H9 (cell line): ENCODE data around the gene SIL1. TPM values are rescaled to one million over a fixed set of nuclear protein-coding genes. Genes with fewer than 3 reads are reported as not detected.

ENCODE experiments used
- DNase-seq: peaks from one replicate; pipeline ENCODE4 v3.0.0-alpha.2; 2017
- H2AFZ ChIP-seq: one replicate; pipeline ENCODE4 v1.6.1; 2013; ENCODE audit warnings: mild to moderate bottlenecking, low read length, control low read depth, moderate library complexity
- H2AK5ac ChIP-seq: 2 replicates; pipeline ENCODE4 v1.6.1; 2013; ENCODE audit warnings: low read length, control low read depth, mixed read lengths; ENCODE audit not compliant: insufficient read length
- H2BK120ac ChIP-seq: one replicate; pipeline ENCODE4 v1.6.1; 2013; ENCODE audit warnings: low read depth, mild to moderate bottlenecking, low read length, control low read depth, inconsistent platforms; ENCODE audit not compliant: poor library complexity, severe bottlenecking
- H2BK12ac ChIP-seq: 2 replicates; pipeline ENCODE4 v1.6.1; 2013; ENCODE audit warnings: low read length, control low read depth, mixed read lengths, low read depth; ENCODE audit not compliant: insufficient read length
- H2BK15ac ChIP-seq: 2 replicates; pipeline ENCODE4 v1.6.1; 2013; ENCODE audit warnings: low read depth, low read length, control low read depth
- H2BK20ac ChIP-seq: one replicate; pipeline ENCODE4 v1.6.1; 2013; ENCODE audit warnings: low read depth, mild to moderate bottlenecking, low read length, control low read depth, inconsistent platforms; ENCODE audit not compliant: poor library complexity, severe bottlenecking
- H2BK5ac ChIP-seq: 2 replicates; pipeline ENCODE4 v1.6.1; 2013; ENCODE audit warnings: low read length, control low read depth, mixed read lengths; ENCODE audit not compliant: insufficient read length
- H3K14ac ChIP-seq: 2 replicates; pipeline ENCODE4 v1.6.1; 2013; ENCODE audit warnings: low read length, control low read depth; ENCODE audit not compliant: insufficient read depth
- H3K18ac ChIP-seq: 2 replicates; pipeline ENCODE4 v1.6.1; 2013; ENCODE audit warnings: low read depth, mild to moderate bottlenecking, mixed read lengths, low read length, control low read depth; ENCODE audit not compliant: insufficient read length
- H3K23ac ChIP-seq: 2 replicates; pipeline ENCODE4 v1.6.1; 2013; ENCODE audit warnings: low read length, control low read depth, mixed read lengths, low read depth; ENCODE audit not compliant: insufficient read length
- H3K23me2 ChIP-seq: 2 replicates; pipeline ENCODE4 v1.6.1; 2013; ENCODE audit warnings: low read depth, mild to moderate bottlenecking, mixed read lengths, low read length, control low read depth; ENCODE audit not compliant: insufficient read length, poor library complexity, severe bottlenecking
- H3K27ac ChIP-seq: 2 replicates; pipeline ENCODE4 v1.5.1; 2013; ENCODE audit warnings: low read length, control low read depth, mixed read lengths, low read depth; ENCODE audit not compliant: insufficient read length
- H3K27me3 ChIP-seq: 2 replicates; pipeline ENCODE4 v1.6.1; 2013; ENCODE audit warnings: low read length, control low read depth, inconsistent platforms; ENCODE audit not compliant: insufficient read depth
- H3K4ac ChIP-seq: 2 replicates; pipeline ENCODE4 v1.6.1; 2013; ENCODE audit warnings: low read depth, mild to moderate bottlenecking, control low read depth, inconsistent platforms, low read length, moderate library complexity
- H3K4me1 ChIP-seq: 2 replicates; pipeline ENCODE4 v1.6.1; 2013; ENCODE audit warnings: low read length, control low read depth, inconsistent platforms; ENCODE audit not compliant: insufficient read depth
- H3K4me2 ChIP-seq: 2 replicates; pipeline ENCODE4 v1.6.1; 2013; ENCODE audit warnings: low read length, control low read depth, mixed read lengths; ENCODE audit not compliant: insufficient read length, insufficient read depth
- H3K56ac ChIP-seq: 2 replicates; pipeline ENCODE4 v1.6.1; 2013; ENCODE audit warnings: low read depth, mild to moderate bottlenecking, mixed read lengths, low read length, control low read depth; ENCODE audit not compliant: insufficient read length
- H3K79me1 ChIP-seq: 2 replicates; pipeline ENCODE4 v1.6.1; 2013; ENCODE audit warnings: low read depth, mild to moderate bottlenecking, moderate library complexity, low read length, control low read depth, inconsistent platforms; ENCODE audit not compliant: insufficient read depth, poor library complexity, severe bottlenecking
- H3K79me2 ChIP-seq: 2 replicates; pipeline ENCODE4 v1.6.1; 2013; ENCODE audit warnings: low read length, control low read depth, inconsistent platforms; ENCODE audit not compliant: insufficient read depth
- H3K9ac ChIP-seq: 2 replicates; pipeline ENCODE4 v1.6.1; 2013; ENCODE audit warnings: low read length, control low read depth, mixed read lengths; ENCODE audit not compliant: insufficient read length; ENCODE audit errors: extremely low read depth
- H3K9me3 ChIP-seq: one replicate; pipeline ENCODE4 v1.6.1; 2013; ENCODE audit warnings: low read depth, low read length, inconsistent platforms; ENCODE audit not compliant: control insufficient read depth
- H3T11ph ChIP-seq: one replicate; pipeline ENCODE4 v1.6.1; 2013; ENCODE audit warnings: mild to moderate bottlenecking, low read length, control low read depth, inconsistent platforms
- H4K20me1 ChIP-seq: one replicate; pipeline ENCODE4 v1.6.1; 2013; ENCODE audit not compliant: control insufficient read depth, insufficient read length, insufficient read depth
- H4K5ac ChIP-seq: 2 replicates; pipeline ENCODE4 v1.6.1; 2013; ENCODE audit warnings: low read depth, mild to moderate bottlenecking, mixed read lengths, low read length, control low read depth; ENCODE audit not compliant: insufficient read length
- H4K8ac ChIP-seq: replicated peaks from 2 replicates; pipeline ENCODE4 v1.6.1; 2013; ENCODE audit warnings: low read length, control low read depth, mixed read lengths, low read depth; ENCODE audit not compliant: insufficient read length
- H4K91ac ChIP-seq: 2 replicates; pipeline ENCODE4 v1.6.1; 2013; ENCODE audit warnings: low read depth, mild to moderate bottlenecking, moderate library complexity, mixed read lengths, low read length, control low read depth; ENCODE audit not compliant: insufficient read length
- H3K27ac Mint-ChIP-seq, 3 experiments: 2 replicates in 2 of 3; 3 replicates in 1 of 3; pipeline ENCODE4 v1.8.0; 2020 to 2021; ENCODE audit warnings: mixed read lengths in 3 of 3, mild to moderate bottlenecking in 1 of 3, moderate library complexity in 1 of 3
- H3K27me3 Mint-ChIP-seq: 2 replicates; pipeline ENCODE4 v1.8.0; 2021; ENCODE audit warnings: low read depth, mild to moderate bottlenecking, moderate library complexity, mixed read lengths
- H3K36me3 Mint-ChIP-seq, 3 experiments: 2 replicates in 2 of 3; 3 replicates in 1 of 3; pipeline ENCODE4 v1.8.0; 2020 to 2021; ENCODE audit warnings: low read depth in 3 of 3, mixed read lengths in 3 of 3; ENCODE audit not compliant: insufficient read depth in 1 of 3
- H3K4me1 Mint-ChIP-seq, 2 experiments: 2 replicates each; pipeline ENCODE4 v1.8.0; 2020; ENCODE audit warnings: mixed read lengths in 2 of 2
- H3K4me3 Mint-ChIP-seq, 2 experiments: 2 replicates in 1 of 2; 3 replicates in 1 of 2; pipeline ENCODE4 v1.8.0; 2020 to 2021; ENCODE audit warnings: mild to moderate bottlenecking in 2 of 2, mixed read lengths in 2 of 2, moderate library complexity in 1 of 2
- H3K9me3 Mint-ChIP-seq, 2 experiments: 2 replicates in 1 of 2; 3 replicates in 1 of 2; pipeline ENCODE4 v1.8.0; 2020; ENCODE audit warnings: mild to moderate bottlenecking in 2 of 2, mixed read lengths in 2 of 2, moderate library complexity in 1 of 2
- CTCF ChIP-seq: fragments of 200-600 bp; sonication (generic); conservative IDR thresholded peaks from 3 replicates; pipeline ENCODE4 v1.8.0; 2021; ENCODE audit warnings: antibody characterized with exemption, mild to moderate bottlenecking
- WGBS: extraction: QIAGEN DNeasy Blood & Tissue Kit; methylation state at CpG from one replicate; pipeline ENCODE4 v1.1.7; 2013; ENCODE audit warnings: missing lambda C conversion rate, low lambda C conversion rate, mixed read lengths; ENCODE audit not compliant: insufficient read length; ENCODE audit errors: extremely low coverage; 5-methylcytosine and 5-hydroxymethylcytosine counted together
- total RNA-seq: library from RNA; stranded (reverse); gene quantifications from 2 replicates; pipeline ENCODE4 v1.2.1, GENCODE V29; 2021

The SIL1 gene
- total RNA-seq, 1 experiment from 2014 or later: 10.6 TPM

GRCh38 chr5:139167952-139168720, 30.0 kb downstream of the SIL1 start:
- H4K8ac ChIP-seq: no peak overlapping the region
- no peak overlapping the region for H3K23ac ChIP-seq
- TF ChIP-seq CTCF: no peak
- no peak overlapping the region for H4K5ac ChIP-seq
- no peak overlapping the region for H3K9ac ChIP-seq
- no peak overlapping the region for H3K14ac ChIP-seq
- H3T11ph ChIP-seq: no peak overlapping the region
- H3K79me1 ChIP-seq: no peaks in the 10 kb centered on the region
- peaks cover 19 to 21% of the 10 kb centered on the region in 2 experiments for H3K9me3 Mint-ChIP-seq
- no peak overlapping the region for H2BK12ac ChIP-seq
- peak overlapping the region in 1 of 3 experiments; percentile 50; a peak in 3 of 7 replicates for H3K27ac Mint-ChIP-seq
- no CpG with 5 or more reads among the region's 5 CpGs for WGBS
- no peak overlapping the region for H3K56ac ChIP-seq
- H3K4me2 ChIP-seq: no peak overlapping the region
- H4K91ac ChIP-seq: no peak overlapping the region
- H2BK20ac ChIP-seq: no peak overlapping the region
- peaks cover 6% of the 10 kb centered on the region for H3K4me1 ChIP-seq
- H2AK5ac ChIP-seq: no peak overlapping the region
- H2AFZ ChIP-seq: peak overlapping the region; percentile 22
- H2BK15ac ChIP-seq: no peak overlapping the region
- no peak overlapping the region for H3K4me3 Mint-ChIP-seq
- H3K18ac ChIP-seq: no peak overlapping the region
- no peaks in the 10 kb centered on the region for H3K9me3 ChIP-seq
- H3K23me2 ChIP-seq: no peaks in the 10 kb centered on the region
- no peak overlapping the region for H3K27ac ChIP-seq
- peaks cover 7 to 16% (median 12%) of the 10 kb centered on the region in 3 experiments for H3K36me3 Mint-ChIP-seq
- H4K20me1 ChIP-seq: no peaks in the 10 kb centered on the region
- H3K4ac ChIP-seq: no peak overlapping the region
- H3K4me1 Mint-ChIP-seq: peaks cover 4 to 6% of the 10 kb centered on the region in 2 experiments
- H2BK5ac ChIP-seq: peak overlapping the region; percentile 46
- no peak overlapping the region for H2BK120ac ChIP-seq
- H3K79me2 ChIP-seq: no peaks in the 10 kb centered on the region
- H3K27me3 Mint-ChIP-seq: peaks cover 1% of the 10 kb centered on the region; the same call in 1 of the 2 replicates
- no peak for DNase-seq
- H3K27me3 ChIP-seq: no peaks in the 10 kb centered on the region
